Upper lobe of left lung (tissue), 6 donors: ENCODE data around the gene ALOX12B. TPM values are rescaled to one million over a fixed set of nuclear protein-coding genes. Genes with fewer than 3 reads are reported as not detected.

Source experiments
- ATAC-seq, 2 donors: fragments of 200-7000 bp; cut with Tn5 transposase; one replicate each; pipeline ENCODE4 v1.9.1; 2022; ENCODE audit warnings: mild to moderate bottlenecking in 2 of 2, moderate library complexity in 2 of 2; ENCODE audit not compliant: low FRiP score in 2 of 2
- DNase-seq, 2 donors: peaks; one replicate each; pipeline ENCODE4 v3.0.0-alpha.2; 2019 to 2020
- H3K27ac ChIP-seq, 4 donors: fragments of 200-600 bp; sonication (generic); one replicate each; pipeline ENCODE4 v1.5.1; 2016 to 2019
- H3K27me3 ChIP-seq, 4 donors: fragments of 200-600 bp; sonication (generic); one replicate each; pipeline ENCODE4 v1.5.1; 2017 to 2019
- H3K36me3 ChIP-seq, 4 donors: fragments of 200-600 bp; sonication (generic); one replicate each; pipeline ENCODE4 v1.5.1; 2016 to 2019
- H3K4me1 ChIP-seq, 4 donors: fragments of 200-600 bp; sonication (generic); one replicate each; pipeline ENCODE4 v1.5.1; 2018 to 2019
- H3K4me3 ChIP-seq, 4 donors: fragments of 200-600 bp; sonication (generic); one replicate each; pipeline ENCODE4 v1.5.1; 2017 to 2019; ENCODE audit warnings: mild to moderate bottlenecking in 2 of 4, moderate library complexity in 1 of 4
- H3K9me3 ChIP-seq, 4 donors: fragments of 200-600 bp; sonication (generic); one replicate each; pipeline ENCODE4 v1.5.1; 2018 to 2019
- CTCF ChIP-seq, 6 experiments: fragments of 450-650 bp in 4 of 6; fragments of 200-600 bp in 2 of 6; sonication (generic) in 2 of 6; IDR thresholded peaks; one replicate each; pipeline ENCODE4 v1.5.1; 2016 to 2019; ENCODE audit warnings: antibody characterized with exemption in 6 of 6
- EP300 ChIP-seq, 4 donors: sonication (generic); formaldehyde crosslinking; IDR thresholded peaks; one replicate each; pipeline ENCODE4 v1.5.1; 2017; ENCODE audit warnings: antibody characterized with exemption in 4 of 4, control low read depth in 2 of 4
- POLR2A ChIP-seq, 4 donors: fragments of 450-650 bp; IDR thresholded peaks; one replicate each; pipeline ENCODE4 v1.5.1; 2016 to 2017; ENCODE audit warnings: antibody characterized with exemption in 4 of 4, mild to moderate bottlenecking in 2 of 4
- POLR2AphosphoS5 ChIP-seq, 2 donors: sonication (generic); formaldehyde crosslinking; IDR thresholded peaks; one replicate each; pipeline ENCODE4 v1.5.1; 2017; ENCODE audit warnings: antibody characterized with exemption in 2 of 2
- WGBS, 2 donors: methylation state at CpG; one replicate each; pipeline ENCODE4 v1.1.5; 2017 to 2018; 5-methylcytosine and 5-hydroxymethylcytosine counted together
- total RNA-seq, 6 donors: library from RNA; depleted of rRNA in 4 of 6; stranded (reverse); fragments of >200 nt in 4 of 6; gene quantifications; one replicate each; pipeline versions ENCODE4 v1.1.0 to v1.2.1, GENCODE V29; 2016 to 2021
- donor health status: DM: no; HTN: no; CAD: no; lungs with moderate emphysema.
- donor health status: DM: no; HTN: yes; CAD: no; lungs with severe emphysema.

The ALOX12B gene
- total RNA-seq, 6 donors from 2014 or later = not detected

GRCh38 chr17:8039611-8040168, 47.8 kb downstream of the ALOX12B start:
- TF ChIP-seq EP300 (IDR thresholded peaks at IDR 0.05) (no peak), CTCF (IDR thresholded peaks at IDR 0.05) (no peak), POLR2AphosphoS5 (IDR thresholded peaks at IDR 0.05) (no peak), POLR2A (IDR thresholded peaks at IDR 0.05) (no peak)
- H3K4me1 ChIP-seq = peaks cover 15 to 30% (median 22%) of the 10 kb centered on the region in 4 donors
- H3K27me3 ChIP-seq = peaks cover 0 to 7% (median 3%) of the 10 kb centered on the region in 4 donors
- ATAC-seq (peak in 1 of 2 donors; percentile 8), DNase-seq (no peak)
- H3K9me3 ChIP-seq = no peaks in the 10 kb centered on the region
- H3K27ac ChIP-seq = peak overlapping the region; percentile 24 to 96 (median 74)
- WGBS, 2 donors = 53 to 66% methylated on average over 9 to 11 of the region's 11 CpGs
- peak overlapping the region in 3 of 4 donors; percentile 43 to 57 (median 51) for H3K4me3 ChIP-seq
- no peaks in the 10 kb centered on the region for H3K36me3 ChIP-seq

- peak within 1 kb of the TSS in 3 of 4 donors; percentile 43 to 57 (median 51) for H3K4me3 ChIP-seq
- WGBS, 2 donors = 12 to 13% methylated on average over 10 to 22 of the region's 37 CpGs
- DNase-seq (peak; percentile 82 to 86), ATAC-seq (peak; percentile 33 to 76)
- peaks cover 15 to 30% (median 22%) of the 10 kb centered on the region in 4 donors for H3K4me1 ChIP-seq
- peak within 1 kb of the TSS; percentile 24 to 96 (median 74) for H3K27ac ChIP-seq
- H3K36me3 ChIP-seq = no peaks in the 10 kb centered on the region
- TF ChIP-seq CTCF (IDR thresholded peaks at IDR 0.05) = no peak
- TF ChIP-seq POLR2AphosphoS5 (IDR thresholded peaks at IDR 0.05) = peak in 1 of 2 donors; percentile 58
- peak in 1 of 4 donors; percentile 87 for TF ChIP-seq POLR2A (IDR thresholded peaks at IDR 0.05)
- no peaks in the 10 kb centered on the region for H3K9me3 ChIP-seq
- peaks cover 0 to 7% (median 3%) of the 10 kb centered on the region in 4 donors for H3K27me3 ChIP-seq
These were observed 48.4 kb downstream of the ALOX12B start, which contains the start of gene ALOX15B for GRCh38 chr17:8038954-8039610. Gene ALOX15B, plus strand, starts transcription at chr17:8039059. Its CDS starts 97 bp downstream, at chr17:8039156.

- TF ChIP-seq POLR2A (IDR thresholded peaks at IDR 0.05) = no peak
- DNase-seq = no peak
- no peaks in the 10 kb centered on the region for H3K4me1 ChIP-seq
- ATAC-seq = no peak
- no peaks in the 10 kb centered on the region for H3K27me3 ChIP-seq
- no peak overlapping the region for H3K4me3 ChIP-seq
- H3K27ac ChIP-seq = no peak overlapping the region
- H3K9me3 ChIP-seq = no peaks in the 10 kb centered on the region
- H3K36me3 ChIP-seq = no peaks in the 10 kb centered on the region
- WGBS, 2 donors = 88 to 97% methylated on average over 2 of the region's 2 CpGs
These were observed 55.1 kb downstream of the ALOX12B start for GRCh38 chr17:8032442-8032841.

- TF ChIP-seq EP300 (IDR thresholded peaks at IDR 0.05) (no peak), CTCF (IDR thresholded peaks at IDR 0.05) (no peak), POLR2AphosphoS5 (IDR thresholded peaks at IDR 0.05) (no peak), POLR2A (IDR thresholded peaks at IDR 0.05) (no peak)
- Histone ChIP-seq H3K27me3 (no peaks in the 10 kb centered on the region), H3K36me3 (no peaks in the 10 kb centered on the region), H3K27ac (no peak overlapping the region), H3K9me3 (no peaks in the 10 kb centered on the region), H3K4me3 (no peak overlapping the region), H3K4me1 (no peaks in the 10 kb centered on the region)
- WGBS, 2 donors = 79 to 80% methylated on average over 1 of the region's 1 CpG
- no peak for DNase-seq
- no peak for ATAC-seq
These were observed 55.6 kb downstream of the ALOX12B start for GRCh38 chr17:8031950-8032349.

- Histone ChIP-seq H3K4me3 (no peak overlapping the region), H3K27me3 (no peaks in the 10 kb centered on the region), H3K36me3 (no peaks in the 10 kb centered on the region), H3K27ac (no peak overlapping the region), H3K4me1 (no peaks in the 10 kb centered on the region), H3K9me3 (no peaks in the 10 kb centered on the region)
- 54 to 63% methylated on average over 6 of the region's 6 CpGs for WGBS, 2 donors
- no peak for DNase-seq
- ATAC-seq = no peak
- TF ChIP-seq POLR2AphosphoS5 (IDR thresholded peaks at IDR 0.05) (no peak), CTCF (IDR thresholded peaks at IDR 0.05) (no peak), EP300 (IDR thresholded peaks at IDR 0.05) (no peak), POLR2A (IDR thresholded peaks at IDR 0.05) (no peak)
These were observed 56.3 kb downstream of the ALOX12B start for GRCh38 chr17:8031261-8031661.
